Renal cortical epithelial cell (primary cell): ENCODE results near the gene GTF3A. TPM values are rescaled to one million over a fixed set of nuclear protein-coding genes. Genes with fewer than 3 reads are reported as not detected.
"Not testable (repeated sequence)": the region's sequence is repeated elsewhere in the genome, so short reads cannot be mapped to it uniquely, and the experiment has no call there.

Source experiments
- DNase-seq: peaks from one replicate; pipeline ENCODE4 v3.0.0-alpha.2; 2011; ENCODE audit warnings: low read depth
- total RNA-seq: library from RNA; depleted of rRNA; stranded (reverse); fragments of >200 nt; gene quantifications from 2 replicates; pipeline ENCODE4 v1.2.3, GENCODE V29; 2014

Gene GTF3A
- 88.7 and 123 TPM in 2 replicates for total RNA-seq

- DNase-seq, result peak; percentile 69
These were observed at the start of gene GTF3A for GRCh38 chr13:27424246-27425157. TSS of gene GTF3A (plus strand) at chr13:27424619.

- peak; percentile 69 for DNase-seq
These were observed 49.8 kb upstream of the GTF3A start for GRCh38 chr13:27374650-27375049.

DNA sequence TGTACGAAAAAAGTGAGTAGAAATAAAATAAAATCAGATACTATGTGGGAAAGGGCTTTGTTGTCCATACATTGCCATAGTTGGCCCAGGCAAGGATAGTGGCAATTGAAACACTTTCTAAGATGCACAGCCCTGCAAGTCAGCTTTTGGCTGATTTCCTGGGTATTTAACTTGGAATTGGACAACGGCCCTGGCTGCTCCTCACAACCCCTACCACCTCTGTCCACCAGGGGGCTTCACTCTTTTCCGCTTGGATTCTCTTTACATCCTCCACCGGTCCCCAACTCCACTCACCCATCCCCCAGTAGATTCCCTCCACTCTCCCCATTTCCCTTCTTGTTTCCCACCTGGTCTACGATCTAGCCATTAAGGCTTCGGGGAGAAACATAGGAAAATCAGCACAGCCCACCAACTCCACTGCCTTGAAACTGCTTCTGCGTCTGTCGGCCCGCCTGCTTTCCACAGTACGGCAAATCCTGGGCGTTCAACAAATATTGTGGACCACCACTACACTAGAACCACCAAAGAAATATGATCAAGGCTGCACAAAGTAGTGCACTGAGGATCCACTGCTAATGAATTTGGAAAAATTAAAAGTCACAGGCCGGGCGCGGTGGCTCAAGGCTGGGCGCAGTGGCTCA is 48.6 kb upstream of the GTF3A start:
- peak; percentile 19 for DNase-seq

DNA sequence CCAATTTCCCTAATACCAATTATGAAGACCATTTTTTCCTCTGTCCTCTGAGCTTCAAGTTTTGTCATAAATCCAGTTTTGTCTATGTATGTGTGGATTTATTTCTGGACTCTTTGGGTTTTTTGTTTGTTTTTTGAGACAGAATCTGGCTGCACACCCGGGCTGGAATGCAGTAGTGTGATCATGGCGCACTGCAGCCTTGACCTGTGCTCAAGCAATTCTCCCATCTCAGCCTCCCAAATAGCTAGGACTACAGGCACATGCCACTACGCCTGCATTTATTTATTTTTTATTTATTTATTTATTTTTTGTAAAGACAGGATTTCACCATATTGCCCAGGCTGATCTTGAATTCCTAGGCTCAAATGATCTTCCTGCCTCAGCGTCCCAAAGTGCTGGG is 45.3 kb upstream of the GTF3A start:
- no peak for DNase-seq

DNA sequence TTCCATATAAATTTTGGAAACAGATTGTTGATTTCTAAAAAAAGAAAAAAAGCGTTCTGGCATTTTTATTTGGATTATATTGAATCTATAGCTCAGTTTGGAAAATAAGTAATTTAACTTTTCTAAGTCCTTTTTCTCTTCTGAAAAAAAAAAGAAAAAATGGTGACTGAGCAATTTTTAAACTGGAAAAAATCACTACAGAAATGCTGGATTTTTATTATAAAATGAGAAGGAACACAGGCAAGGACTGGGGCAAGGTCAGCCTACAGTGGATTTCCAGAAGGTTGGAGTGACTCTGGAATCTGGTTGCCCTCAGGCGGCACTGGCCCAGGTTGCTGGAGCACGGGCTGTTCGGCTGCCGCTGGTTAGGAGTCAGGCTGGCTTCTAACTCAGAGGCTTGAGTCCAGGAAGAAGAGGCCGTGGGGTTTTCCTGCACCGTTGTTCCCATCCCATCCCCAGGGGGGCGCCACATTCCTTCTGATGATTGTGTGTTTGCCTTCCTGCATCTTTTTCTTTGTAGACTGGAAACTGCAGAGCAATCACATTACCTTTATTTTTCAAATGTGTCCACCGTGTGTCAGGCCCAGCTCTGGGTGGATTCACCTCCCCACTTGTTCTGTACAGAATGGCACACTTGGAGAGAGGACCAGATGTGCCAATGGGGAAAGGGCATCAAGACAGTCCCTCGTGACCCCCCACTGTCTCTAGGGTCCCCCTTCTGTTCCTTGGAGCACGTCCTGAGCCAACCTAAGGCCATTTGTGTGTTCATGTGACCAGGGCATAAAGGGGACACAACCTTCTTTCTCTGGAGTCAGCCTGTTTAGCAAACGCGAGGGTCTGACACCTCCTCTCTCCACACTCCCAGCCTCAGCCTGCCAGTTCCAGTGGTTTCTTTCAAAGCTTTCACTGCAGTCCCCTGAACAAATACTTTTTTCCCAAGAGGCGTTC is 44.5 kb upstream of the GTF3A start:
- peak; percentile 44 for DNase-seq

DNA sequence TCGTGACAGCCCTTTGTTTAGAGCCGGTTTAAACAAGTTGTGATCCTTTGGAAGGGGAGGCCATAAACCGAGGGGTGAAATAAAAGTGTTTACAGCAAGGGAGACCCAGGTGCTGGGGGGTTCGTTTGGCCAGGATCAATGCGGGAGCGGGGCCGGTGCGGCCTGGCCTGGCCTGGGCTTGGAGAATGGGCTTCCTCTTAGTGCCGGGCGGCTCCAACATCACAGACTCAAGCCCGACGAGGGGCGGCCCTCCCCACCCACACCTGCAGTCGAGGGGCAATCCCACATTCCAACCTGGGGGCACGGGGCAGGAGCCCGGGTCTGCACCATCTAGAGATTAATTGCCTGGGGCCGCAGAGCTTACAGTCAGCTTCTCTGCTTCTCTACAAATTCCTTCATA is 42.8 kb upstream of the GTF3A start:
- no peak for DNase-seq

GRCh38 chr13:27383104-27383921 is 41.1 kb upstream of the GTF3A start:
- DNase-seq, result no peak

DNA sequence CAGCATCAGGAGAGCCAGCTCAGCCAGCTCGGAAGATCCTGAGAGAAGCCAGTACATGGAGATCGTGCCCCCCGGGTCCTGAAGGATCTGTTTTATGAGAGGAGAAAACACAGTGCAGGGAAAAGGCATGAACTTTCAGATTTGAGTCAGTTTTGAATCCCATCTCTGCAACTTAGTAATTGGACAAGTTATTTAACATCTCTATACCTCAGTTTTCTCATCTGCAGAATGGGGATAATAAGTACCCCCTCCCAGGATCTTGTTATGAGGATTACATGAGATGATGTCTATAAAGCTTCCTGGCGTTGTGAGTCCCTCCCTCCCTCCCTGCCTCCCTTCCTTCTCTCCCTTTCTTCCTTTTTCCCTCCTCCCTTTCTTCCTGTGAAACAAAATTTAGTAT is 40.1 kb upstream of the GTF3A start:
- DNase-seq, result no peak

GRCh38 chr13:27388241-27388640 is 36.2 kb upstream of the GTF3A start:
- no peak for DNase-seq

DNA sequence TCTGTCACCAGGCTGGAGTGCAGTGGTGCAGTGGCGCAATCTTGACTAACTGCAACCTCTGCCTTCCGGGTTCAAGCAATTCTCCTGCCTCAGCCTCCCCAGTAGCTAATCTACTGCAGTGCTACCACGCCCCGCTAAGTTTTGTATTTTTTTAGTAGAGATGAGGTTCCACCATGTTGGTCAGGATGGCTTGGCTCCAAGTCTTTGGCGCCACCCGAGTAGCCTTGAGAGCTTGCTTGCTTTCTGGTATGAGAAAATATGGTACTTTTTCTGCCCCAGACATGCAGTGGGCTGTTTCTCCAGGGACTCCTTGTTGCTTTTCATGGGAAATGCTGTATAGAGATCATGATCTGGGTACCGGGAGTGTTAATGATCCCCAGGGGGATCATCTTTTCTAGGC is 34.5 kb upstream of the GTF3A start:
- DNase-seq, result no peak

DNA sequence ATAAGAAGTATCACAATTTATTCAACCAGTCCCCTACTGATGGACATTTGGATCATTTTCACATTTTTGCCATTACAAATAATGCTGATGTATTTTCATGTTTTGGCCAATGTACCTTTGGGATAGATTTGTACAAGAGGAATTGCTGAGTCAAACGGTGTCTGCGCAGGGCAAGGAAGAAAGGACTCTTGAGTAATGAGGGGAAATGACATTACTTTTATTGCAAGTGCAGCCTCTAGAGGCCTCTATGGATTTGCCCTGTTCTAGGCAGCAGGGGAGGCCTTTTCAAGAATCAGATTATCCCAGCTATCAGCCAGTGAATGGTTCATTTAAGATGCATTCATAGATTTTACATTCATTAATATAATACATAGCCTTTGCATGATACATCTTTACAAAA is 32.9 kb upstream of the GTF3A start:
- no peak for DNase-seq

- DNase-seq, result no peak
These were observed 31.3 kb upstream of the GTF3A start for GRCh38 chr13:27393101-27393500.

GRCh38 chr13:27395007-27395510 is 29.4 kb upstream of the GTF3A start:
- DNase-seq, result no peak

DNA sequence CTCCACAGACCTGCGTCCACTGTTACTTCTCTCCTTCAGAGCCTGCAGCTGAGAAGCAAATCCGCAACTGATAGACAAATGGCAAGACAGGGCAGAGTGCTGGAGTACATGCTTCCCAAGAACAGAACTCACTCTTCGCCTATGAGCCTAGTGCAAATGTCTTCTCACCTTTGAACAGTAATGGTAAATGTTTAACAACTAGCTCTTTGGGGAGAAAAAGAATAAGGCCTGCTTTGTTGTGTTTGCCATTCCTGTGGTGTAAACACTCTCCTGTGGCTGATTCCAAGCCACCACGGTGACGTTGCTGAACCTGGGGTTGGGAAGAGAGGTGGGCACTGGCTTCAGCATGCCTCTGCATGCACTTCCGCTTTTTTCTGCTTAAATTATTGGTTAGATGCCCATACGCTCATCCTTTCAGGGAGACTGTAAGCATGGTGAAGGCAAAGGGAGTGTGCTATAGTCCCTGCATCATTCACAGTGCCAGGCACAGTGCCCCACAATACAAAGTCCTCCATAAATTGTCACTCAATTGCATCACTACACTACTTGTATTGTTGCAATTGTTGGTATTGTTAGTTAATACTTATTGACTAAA is 28.1 kb upstream of the GTF3A start:
- DNase-seq, result peak; percentile 24

GRCh38 chr13:27398360-27398759 is 26.1 kb upstream of the GTF3A start:
- DNase-seq, result no peak

- not testable (repeated sequence) for DNase-seq
These were observed 24.0 kb upstream of the GTF3A start for GRCh38 chr13:27400405-27400804.

GRCh38 chr13:27401210-27401609 is 23.2 kb upstream of the GTF3A start:
- peak; percentile 8 for DNase-seq

DNA sequence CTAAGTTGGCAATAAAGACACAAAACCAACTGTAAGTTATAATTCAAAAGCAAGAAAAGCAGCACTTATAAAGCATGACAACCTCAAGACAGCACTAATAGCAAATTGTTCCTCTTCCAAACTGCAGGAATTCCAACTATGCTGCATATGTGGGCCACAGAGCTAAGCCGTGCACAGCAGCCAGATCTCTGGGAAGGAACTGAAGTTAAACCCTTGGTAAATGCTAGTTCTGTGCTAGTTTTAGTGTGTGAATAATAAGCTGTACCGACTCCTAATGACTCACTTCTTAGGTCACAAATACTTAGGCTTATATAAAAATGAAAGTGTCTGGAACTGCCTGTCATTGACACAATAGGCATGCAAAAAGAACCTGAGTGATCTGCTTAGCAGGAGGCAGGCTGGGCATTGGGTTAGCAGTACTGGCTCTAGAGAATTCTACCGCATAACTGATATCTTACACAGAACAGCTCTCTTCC is 21.2 kb upstream of the GTF3A start:
- DNase-seq, result peak; percentile 70

- DNase-seq, result no peak
These were observed 20.6 kb upstream of the GTF3A start for GRCh38 chr13:27403727-27404385.

- no peak for DNase-seq
These were observed 19.7 kb upstream of the GTF3A start for GRCh38 chr13:27404680-27405079.
